Keratinocyte (primary cell): ENCODE measurements around the gene MYLIP. TPM values are rescaled to one million over a fixed set of nuclear protein-coding genes. Genes with fewer than 3 reads are reported as not detected.

Source experiments
- DNase-seq: peaks from one replicate; pipeline ENCODE4 v3.0.0-alpha.2; 2011; ENCODE audit warnings: low read depth, missing footprints, low spot score
- FAIRE-seq: peaks from 2 replicates; lab custom pipeline; 2011; peaks lifted over from hg19 to GRCh38; lab: Jason Lieb, UNC
- H2AFZ ChIP-seq: 2 replicates; pipeline ENCODE4 v1.6.0; 2012; ENCODE audit warnings: low read length, control low read depth, inconsistent platforms; ENCODE audit not compliant: control insufficient read depth
- H3K27ac ChIP-seq: 2 replicates; pipeline ENCODE4 v1.5.1; 2011; ENCODE audit warnings: low read length; ENCODE audit not compliant: control insufficient read depth, insufficient read depth
- H3K27me3 ChIP-seq: 3 replicates; pipeline ENCODE4 v1.6.0; 2011; ENCODE audit warnings: low read length; ENCODE audit not compliant: control insufficient read depth, insufficient read depth; ENCODE audit errors: extremely low read depth
- H3K36me3 ChIP-seq, 2 experiments: 2 replicates in 1 of 2; 3 replicates in 1 of 2; pipeline ENCODE4 v1.5.1; 2011; ENCODE audit warnings: low read length in 2 of 2, mild to moderate bottlenecking in 1 of 2; ENCODE audit not compliant: control insufficient read depth in 2 of 2, insufficient read depth in 2 of 2; ENCODE audit errors: extremely low read depth in 1 of 2
- H3K4me1 ChIP-seq: 3 replicates; pipeline ENCODE4 v1.5.1; 2011; ENCODE audit warnings: low read length; ENCODE audit not compliant: control insufficient read depth, insufficient read depth; ENCODE audit errors: extremely low read depth
- H3K4me2 ChIP-seq: 3 replicates; pipeline ENCODE4 v1.6.0; 2011; ENCODE audit warnings: low read depth, low read length; ENCODE audit not compliant: control insufficient read depth, insufficient read depth; ENCODE audit errors: extremely low read depth
- H3K4me3 ChIP-seq, 3 experiments: fragments of 200-600 bp in 1 of 3; sonication (generic) in 1 of 3; 2 replicates in 2 of 3; 3 replicates in 1 of 3; pipeline ENCODE4 v1.5.1; 2011 to 2016; ENCODE audit warnings: low read length in 3 of 3, mild to moderate bottlenecking in 3 of 3, control low read depth in 2 of 3, inconsistent platforms in 1 of 3, low read depth in 1 of 3, mixed read lengths in 1 of 3, mixed run types in 1 of 3, moderate library complexity in 1 of 3; ENCODE audit not compliant: control insufficient read depth in 2 of 3, insufficient read depth in 2 of 3; ENCODE audit errors: extremely low read depth in 1 of 3
- H3K79me2 ChIP-seq: 2 replicates; pipeline ENCODE4 v1.6.0; 2012; ENCODE audit warnings: low read length; ENCODE audit not compliant: control insufficient read depth, insufficient read depth
- H3K9ac ChIP-seq: 3 replicates; pipeline ENCODE4 v1.6.0; 2011; ENCODE audit warnings: low read length; ENCODE audit not compliant: control insufficient read depth, insufficient read depth; ENCODE audit errors: extremely low read depth
- H3K9me1 ChIP-seq: 3 replicates; pipeline ENCODE4 v1.6.0; 2011; ENCODE audit warnings: low read length; ENCODE audit not compliant: control insufficient read depth, insufficient read depth; ENCODE audit errors: extremely low read depth
- H3K9me3 ChIP-seq: 2 replicates; pipeline ENCODE4 v1.5.1; 2012; ENCODE audit warnings: low read depth, low read length; ENCODE audit not compliant: control insufficient read depth
- H4K20me1 ChIP-seq: 3 replicates; pipeline ENCODE4 v1.6.0; 2011; ENCODE audit warnings: low read length; ENCODE audit not compliant: control insufficient read depth, insufficient read depth; ENCODE audit errors: extremely low read depth
- CTCF ChIP-seq, 3 experiments: IDR thresholded peaks in 1 of 3; conservative IDR thresholded peaks in 1 of 3; optimal IDR thresholded peaks in 1 of 3; 2 replicates in 2 of 3; 3 replicates in 1 of 3; pipeline versions ENCODE3 to v1.5.1; 2011; ENCODE audit warnings: low read length in 3 of 3, mild to moderate bottlenecking in 3 of 3, moderate library complexity in 2 of 3, control low read depth in 1 of 3, inconsistent platforms in 1 of 3; ENCODE audit not compliant: insufficient read depth in 2 of 3; ENCODE audit errors: extremely low read depth in 1 of 3
- EZH2 ChIP-seq: IDR thresholded peaks from one replicate; pipeline ENCODE4 v1.6.1; 2012; ENCODE audit warnings: inconsistent platforms, mild to moderate bottlenecking, low read length, moderate library complexity
- dilution Hi-C: fragments of 300-500 bp; cut with MboI; formaldehyde crosslinking; loops from one replicate; pipeline ENCODE4 v1.7.0; 2020; ENCODE audit warnings: low sequenced_read_pairs; ENCODE audit not compliant: extremely low pct_ligation_motif_present
- polyA minus RNA-seq, 3 experiments: library from RNA; depleted of rRNA, polyadenylated mRNA; stranded (reverse); fragments of >200 nt; gene quantifications; 1 replicate in 1 of 3; 2 replicates in 1 of 3; 3 replicates in 1 of 3; pipeline ENCODE4 v1.2.3, GENCODE V29; 2011
- polyA plus RNA-seq, 5 experiments: library from polyadenylated mRNA; depleted of rRNA in 3 of 5; stranded (reverse) in 3 of 5; stranded (forward) in 1 of 5; unstranded in 1 of 5; fragments of >200 nt; gene quantifications; 1 replicate in 1 of 5; 2 replicates in 3 of 5; 3 replicates in 1 of 5; pipeline versions ENCODE4 v1.2.1 to v1.2.3, GENCODE V29; 2011 to 2012; ENCODE audit warnings: missing spikeins in 2 of 5, low read depth in 1 of 5, low replicate concordance in 1 of 5

Gene MYLIP
- polyA plus RNA-seq (4.2 to 6.4 TPM (median 5.8 TPM) in 3 replicates), polyA minus RNA-seq (1.3 to 10.8 TPM (median 10.5 TPM) in 3 replicates)
- polyA plus RNA-seq (2011; ENCODE audit: low read depth): 3.3 TPM
- 2.4 and 3.4 TPM in 2 replicates for polyA plus RNA-seq (2011; cell fraction: cytosol; rRNA removed)
- polyA plus RNA-seq (2011; cell fraction: nucleus; rRNA removed): 6.8 and 7.3 TPM in 2 replicates
- polyA plus RNA-seq (2012; ENCODE audit: low replicate concordance): 2.4 and 3.1 TPM in 2 replicates
- polyA minus RNA-seq (2011; cell fraction: cytosol; rRNA and poly(A)+ RNA removed): 4.8 TPM
- 3.2 and 6.2 TPM in 2 replicates for polyA minus RNA-seq (2011; cell fraction: nucleus; rRNA and poly(A)+ RNA removed)

- no peak for FAIRE-seq
- TF ChIP-seq EZH2: no peak
- peak; percentile 26 to 58 (median 57) for TF ChIP-seq CTCF (optimal IDR thresholded peaks at IDR 0.05 in 1 of 3, IDR thresholded peaks at IDR 0.05 in 1 of 3, conservative IDR thresholded peaks at IDR 0.05 in 1 of 3; ENCODE audit: extremely low read depth in 1 of 3, insufficient read depth in 2 of 3, low read length in 3 of 3)
- H3K36me3 ChIP-seq: no peaks in the 10 kb centered on the region
- peak within 1 kb of the TSS; percentile 80 for H2AFZ ChIP-seq
- dilution Hi-C loops: no loop called here
- H3K79me2 ChIP-seq: no peaks in the 10 kb centered on the region
- no peaks in the 10 kb centered on the region for H4K20me1 ChIP-seq
- no peaks in the 10 kb centered on the region for H3K9me1 ChIP-seq
- DNase-seq: peak; percentile 11
- H3K27ac ChIP-seq: no peak within 1 kb of the TSS
- peak within 1 kb of the TSS; percentile 92 for H3K4me2 ChIP-seq
- H3K27me3 ChIP-seq: peaks cover 8% of the 10 kb centered on the region
- no peaks in the 10 kb centered on the region for H3K9me3 ChIP-seq
- H3K4me3 ChIP-seq: peak within 1 kb of the TSS; percentile 60 to 84 (median 78)
- peaks cover 21% of the 10 kb centered on the region for H3K4me1 ChIP-seq
- peak within 1 kb of the TSS; percentile 66 for H3K9ac ChIP-seq
Measured at GRCh38 chr6:16128759-16129622, at the start of gene MYLIP. Gene MYLIP, plus strand, starts transcription at chr6:16129086. Its CDS starts 237 bp downstream, at chr6:16129323.

GRCh38 chr6:16079354-16079753 lies 49.5 kb upstream of the MYLIP start:
- Histone ChIP-seq H3K27me3 (no peaks in the 10 kb centered on the region), H3K9me1 (no peaks in the 10 kb centered on the region), H3K27ac (no peak overlapping the region), H3K9ac (no peak overlapping the region), H3K4me1 (no peaks in the 10 kb centered on the region), H3K79me2 (no peaks in the 10 kb centered on the region), H3K4me3 (no peak overlapping the region), H4K20me1 (no peaks in the 10 kb centered on the region), H3K9me3 (no peaks in the 10 kb centered on the region), H3K36me3 (no peaks in the 10 kb centered on the region), H2AFZ (no peak overlapping the region), H3K4me2 (no peak overlapping the region)
- TF ChIP-seq CTCF (optimal IDR thresholded peaks at IDR 0.05 in 1 of 3, IDR thresholded peaks at IDR 0.05 in 1 of 3, conservative IDR thresholded peaks at IDR 0.05 in 1 of 3; ENCODE audit: extremely low read depth in 1 of 3, insufficient read depth in 2 of 3, low read length in 3 of 3) (no peak), EZH2 (no peak)
- DNase-seq (no peak), FAIRE-seq (no peak)
- dilution Hi-C loops: no loop called here
